Activated CD4-positive, alpha-beta T cell treated with anti-CD3 and anti-CD28 coated beads for 36 hours (primary cell): Measurements from ENCODE around the gene S1PR3. TPM values are rescaled to one million over a fixed set of nuclear protein-coding genes. Genes with fewer than 3 reads are reported as not detected.

Source experiments
- ATAC-seq: fragments of 200-7000 bp; cut with Tn5 transposase; one replicate; pipeline ENCODE4 v1.10.0; 2021; ENCODE audit warnings: mild to moderate bottlenecking, moderate library complexity
- CTCF ChIA-PET: fragments of 350-600 bp; sonication (Branson Sonifier 250); formaldehyde crosslinking; loops from one replicate; lab custom pipeline; 2021; ENCODE audit warnings: antibody characterized with exemption; lab: Charles Lee
- POLR2A ChIA-PET: fragments of 350-600 bp; sonication (Branson Sonifier 250); formaldehyde crosslinking; loops from one replicate; lab custom pipeline; 2021; ENCODE audit warnings: antibody characterized with exemption, inconsistent platforms; lab: Charles Lee
- DNase-seq: peaks from one replicate; pipeline ENCODE4 v3.0.0-alpha.2; 2020
- H3K27ac Mint-ChIP-seq: one replicate; pipeline ENCODE4 v1.8.0; 2021; ENCODE audit warnings: mixed read lengths
- H3K27me3 Mint-ChIP-seq: one replicate; pipeline ENCODE4 v1.8.0; 2021; ENCODE audit warnings: mixed read lengths
- H3K36me3 Mint-ChIP-seq: one replicate; pipeline ENCODE4 v1.8.0; 2021; ENCODE audit warnings: low read depth, mixed read lengths
- H3K4me1 Mint-ChIP-seq: one replicate; pipeline ENCODE4 v1.8.0; 2021; ENCODE audit warnings: mixed read lengths
- H3K4me3 Mint-ChIP-seq: one replicate; pipeline ENCODE4 v1.8.0; 2021; ENCODE audit warnings: mild to moderate bottlenecking, moderate library complexity, mixed read lengths
- H3K9me3 Mint-ChIP-seq: one replicate; pipeline ENCODE4 v1.8.0; 2021; ENCODE audit warnings: low read depth, mixed read lengths
- intact Hi-C, 2 experiments: fragments of 100-400 bp; cut with DNase I in 1 of 2; cut with micrococcal nuclease in 1 of 2; formaldehyde crosslinking; loops; one replicate each; pipeline versions ENCODE4 v1.14.2 to v1.15.1; 2022 to 2024; cut with DNase I, micrococcal nuclease
- total RNA-seq, 2 experiments: library from RNA; stranded (reverse); gene quantifications; one replicate each; pipeline ENCODE4 v1.2.3, GENCODE V29; 2021

Gene S1PR3
- total RNA-seq, 2 experiments from 2014 or later = 0.56 to 1.2 TPM

DNA sequence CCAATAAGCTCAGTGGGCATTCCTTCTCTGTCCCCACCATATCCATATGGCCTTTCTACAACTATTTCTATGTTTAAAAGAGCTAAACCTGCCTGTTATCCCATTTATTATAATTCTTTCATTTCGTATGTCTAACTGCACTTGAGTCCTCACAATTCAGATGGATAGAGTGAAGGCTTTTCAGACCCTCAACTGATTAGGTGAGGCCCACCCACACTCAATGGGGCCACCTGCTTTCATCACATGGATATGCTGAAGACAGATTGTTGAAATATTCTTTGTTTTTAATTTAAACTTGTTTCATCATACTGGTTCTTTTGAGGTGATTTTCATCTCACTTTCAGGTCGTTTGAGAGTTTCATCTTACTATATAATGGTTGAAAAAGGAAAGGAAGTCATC, 5.7 kb upstream of the S1PR3 start:
- DNase-seq (no peak), ATAC-seq (no peak)
- Mint-ChIP-seq H3K36me3 (no peaks in the 10 kb centered on the region), H3K27me3 (peaks cover 16% of the 10 kb centered on the region), H3K27ac (no peak overlapping the region), H3K9me3 (no peaks in the 10 kb centered on the region), H3K4me3 (no peak overlapping the region), H3K4me1 (peaks cover 35% of the 10 kb centered on the region)
- CTCF ChIA-PET = interaction anchor here (0.6 to 1.2 kb wide), 2 partner anchors 24 to 203 kb away, joined by 3 to 4 read pairs; no protein-coding TSS in a partner anchor
- POLR2A ChIA-PET = no interaction called here
- intact Hi-C loops = loop anchor here in 1 of 2 experiments (5.0 to 10.0 kb wide), 3 partner anchors 197 to 1611 kb away; no protein-coding TSS in a partner anchor

DNA sequence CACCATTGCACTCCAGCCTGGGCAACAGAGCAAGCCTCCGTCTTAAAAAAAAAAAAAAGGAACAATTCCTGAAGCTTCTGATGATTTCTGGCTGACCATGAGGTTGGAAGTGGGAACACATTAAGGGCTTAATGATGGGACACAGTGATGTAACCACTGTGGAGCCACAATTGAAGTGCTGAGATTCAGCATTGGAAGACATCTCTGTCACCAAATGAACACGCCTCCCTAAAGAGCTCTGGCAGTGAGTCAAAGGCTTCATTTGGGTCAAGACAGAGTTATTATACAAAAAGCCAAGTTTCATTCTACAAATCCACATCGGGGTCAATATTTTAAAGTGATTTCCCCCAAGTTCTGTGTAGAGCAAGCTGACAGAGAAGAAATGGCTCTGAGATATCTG, 4.5 kb upstream of the S1PR3 start:
- ATAC-seq (no peak), DNase-seq (no peak)
- CTCF ChIA-PET = interaction anchor here (1.2 kb wide), 1 partner anchor 23 kb away, joined by 3 read pairs; no protein-coding TSS in a partner anchor
- Mint-ChIP-seq H3K4me1 (peaks cover 36% of the 10 kb centered on the region), H3K4me3 (no peak overlapping the region), H3K36me3 (no peaks in the 10 kb centered on the region), H3K27ac (no peak overlapping the region), H3K27me3 (peaks cover 18% of the 10 kb centered on the region), H3K9me3 (no peaks in the 10 kb centered on the region)
- intact Hi-C loops = loop anchor here in 1 of 2 experiments (5.0 to 10.0 kb wide), 3 partner anchors 196 to 1612 kb away; no protein-coding TSS in a partner anchor
- POLR2A ChIA-PET = no interaction called here

DNA sequence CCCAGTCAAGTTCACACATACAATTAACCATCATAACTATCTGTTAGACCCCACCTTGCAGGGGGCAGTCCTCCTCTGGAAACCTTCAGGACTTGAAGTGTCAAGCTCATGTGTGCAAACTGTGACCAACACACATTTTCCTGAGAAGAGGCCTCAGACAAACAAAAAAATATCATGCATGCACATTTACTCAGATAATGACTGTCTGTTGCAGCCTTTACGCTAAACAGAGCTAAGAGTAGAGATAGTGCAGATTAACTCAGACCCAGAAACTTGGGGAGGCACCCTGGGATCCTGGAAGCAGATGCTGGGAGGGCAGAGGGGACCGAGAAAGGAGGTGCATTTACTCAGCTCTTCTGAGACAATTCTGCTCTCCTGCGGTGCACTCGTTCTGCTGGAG, 3.6 kb upstream of the S1PR3 start:
- no peak for ATAC-seq
- peaks cover 39% of the 10 kb centered on the region for H3K4me1 Mint-ChIP-seq
- DNase-seq = no peak
- H3K9me3 Mint-ChIP-seq = no peaks in the 10 kb centered on the region
- peaks cover 25% of the 10 kb centered on the region for H3K27me3 Mint-ChIP-seq
- CTCF ChIA-PET = interaction anchor here (1.9 kb wide), 1 partner anchor 13 kb away, joined by 7 read pairs; no protein-coding TSS in a partner anchor
- no peak overlapping the region for H3K4me3 Mint-ChIP-seq
- intact Hi-C loops = loop anchor here (2.0 to 10.0 kb wide), 6 partner anchors 37 to 1613 kb away; no protein-coding TSS in a partner anchor
- no peaks in the 10 kb centered on the region for H3K36me3 Mint-ChIP-seq
- H3K27ac Mint-ChIP-seq = no peak overlapping the region
- POLR2A ChIA-PET = no interaction called here

DNA sequence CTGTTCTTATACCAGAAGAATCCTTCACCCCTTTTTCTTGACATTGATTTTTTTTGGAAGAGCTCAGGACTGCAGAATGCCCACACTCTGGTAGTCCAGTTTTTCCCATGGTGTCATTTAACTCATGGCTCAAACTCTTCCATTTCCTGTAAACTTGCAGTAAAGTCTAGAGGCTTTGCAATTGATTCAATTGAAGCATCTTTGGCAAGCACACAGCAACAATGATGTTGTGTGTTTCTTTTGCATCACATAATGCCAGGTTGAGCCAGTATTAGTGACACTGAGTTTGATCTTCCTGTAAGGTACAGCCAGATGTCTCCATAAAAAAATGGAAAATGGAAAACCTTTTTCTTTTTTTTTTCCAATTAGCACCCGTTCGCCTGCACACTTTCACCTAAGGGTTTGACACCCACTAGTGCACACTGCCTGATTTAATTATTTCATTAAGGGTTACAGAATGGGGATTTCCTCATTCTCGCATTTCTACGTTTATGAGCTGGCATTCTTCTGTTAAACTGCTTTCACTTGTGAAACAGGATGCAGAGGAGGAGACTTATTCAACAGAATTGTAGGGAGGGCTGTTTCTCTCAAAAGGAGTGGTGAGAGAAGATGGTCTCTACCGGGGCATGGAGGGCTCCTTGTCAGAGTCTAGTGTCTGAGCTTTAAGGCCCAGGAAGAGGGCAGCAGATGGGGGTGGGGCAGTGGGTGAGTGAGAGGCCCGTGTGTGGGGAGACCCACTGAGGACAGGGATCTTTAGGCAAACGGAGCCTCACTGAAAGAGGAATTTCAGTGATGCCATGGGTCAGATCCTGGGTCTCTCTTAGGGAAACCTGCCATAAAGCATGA, 2.2 kb upstream of the S1PR3 start:
- DNase-seq = peak; percentile 33
- H3K27ac Mint-ChIP-seq = peak overlapping the region; percentile 67
- H3K9me3 Mint-ChIP-seq = no peaks in the 10 kb centered on the region
- ATAC-seq = peak; percentile 89
- H3K27me3 Mint-ChIP-seq = peaks cover 35% of the 10 kb centered on the region
- intact Hi-C loops = loop anchor here (1.0 to 10.0 kb wide), 7 partner anchors 38 to 1614 kb away; no protein-coding TSS in a partner anchor
- ChIA-PET POLR2A (no interaction called here), CTCF (interaction anchor here (1.0 to 1.9 kb wide), 2 partner anchors 11 to 12 kb away, joined by 7 read pairs; no protein-coding TSS in a partner anchor)
- H3K4me3 Mint-ChIP-seq = peak overlapping the region; percentile 39
- peaks cover 39% of the 10 kb centered on the region for H3K4me1 Mint-ChIP-seq
- no peaks in the 10 kb centered on the region for H3K36me3 Mint-ChIP-seq

DNA sequence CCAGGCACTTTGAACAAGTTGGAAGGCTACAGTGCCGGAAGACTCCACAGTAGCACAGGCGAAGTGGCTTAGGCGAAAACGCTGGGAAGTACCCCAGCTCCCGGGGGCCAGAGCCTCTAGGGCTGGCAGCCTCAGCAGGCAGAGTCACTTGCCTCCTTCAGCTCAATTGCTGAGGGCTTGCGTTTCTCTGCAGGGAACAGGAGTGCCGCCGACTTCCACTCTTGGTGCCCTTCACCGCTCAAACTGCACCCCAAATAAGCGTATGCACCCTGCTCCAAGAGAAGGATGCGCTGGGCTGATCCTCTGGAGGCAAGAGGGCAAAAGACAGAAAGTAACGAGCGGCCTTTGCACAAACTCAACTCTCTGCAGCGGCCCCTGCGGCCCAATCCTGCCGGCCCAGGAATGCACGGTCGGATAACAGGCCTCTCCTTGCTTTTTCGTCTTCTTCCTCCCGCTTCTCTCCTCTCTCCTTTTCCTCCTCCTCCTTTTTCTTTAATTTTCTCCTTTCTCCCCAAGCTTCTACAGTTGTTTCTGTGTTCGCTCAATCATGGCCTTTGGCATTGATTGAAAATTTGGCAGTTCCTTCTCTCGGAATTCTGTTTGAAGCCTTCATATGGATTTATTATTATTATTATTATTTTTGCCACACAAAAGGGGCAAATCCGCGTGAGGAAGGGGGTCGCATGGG, 1.1 kb upstream of the S1PR3 start:
- ChIA-PET POLR2A (no interaction called here), CTCF (interaction anchor here (0.6 kb wide), 1 partner anchor 760 kb away, joined by 3 read pairs; no protein-coding TSS in a partner anchor)
- ATAC-seq (no peak), DNase-seq (no peak)
- Mint-ChIP-seq H3K9me3 (no peaks in the 10 kb centered on the region), H3K4me1 (peaks cover 39% of the 10 kb centered on the region), H3K27ac (no peak overlapping the region), H3K36me3 (no peaks in the 10 kb centered on the region), H3K4me3 (no peak overlapping the region), H3K27me3 (peaks cover 42% of the 10 kb centered on the region)
- intact Hi-C loops = loop anchor here in 1 of 2 experiments (10.0 kb wide), 1 partner anchor 1015 kb away; the partner anchor contains the start of gene CDK20

DNA sequence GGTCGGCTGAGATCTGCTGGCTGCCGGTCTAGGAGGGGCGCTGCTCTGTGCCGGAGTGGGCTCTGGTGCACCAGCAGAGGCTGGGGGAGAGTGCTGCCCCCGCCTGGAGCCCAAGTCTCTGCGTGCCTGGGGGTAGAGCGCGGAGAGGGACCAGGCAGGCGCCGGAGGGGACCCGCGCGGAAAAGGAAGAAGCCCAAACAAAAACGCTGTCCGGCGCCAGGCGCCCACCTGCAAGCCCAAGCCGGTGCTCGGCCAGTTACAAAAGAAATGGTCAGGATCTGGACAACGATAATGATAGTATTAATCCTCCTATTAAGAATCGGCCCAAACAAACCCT, 571 bp upstream of the S1PR3 start:
- Mint-ChIP-seq H3K9me3 (no peaks in the 10 kb centered on the region), H3K27ac (no peak overlapping the region), H3K4me3 (peak overlapping the region; percentile 19), H3K36me3 (no peaks in the 10 kb centered on the region), H3K27me3 (peaks cover 42% of the 10 kb centered on the region), H3K4me1 (peaks cover 37% of the 10 kb centered on the region)
- CTCF ChIA-PET = interaction anchor here (0.6 kb wide), 1 partner anchor 759 kb away, joined by 3 read pairs; no protein-coding TSS in a partner anchor
- intact Hi-C loops = loop anchor here in 1 of 2 experiments (10.0 kb wide), 1 partner anchor 1016 kb away; the partner anchor contains the start of gene CDK20
- no peak for DNase-seq
- ATAC-seq = no peak
- POLR2A ChIA-PET = no interaction called here

DNA sequence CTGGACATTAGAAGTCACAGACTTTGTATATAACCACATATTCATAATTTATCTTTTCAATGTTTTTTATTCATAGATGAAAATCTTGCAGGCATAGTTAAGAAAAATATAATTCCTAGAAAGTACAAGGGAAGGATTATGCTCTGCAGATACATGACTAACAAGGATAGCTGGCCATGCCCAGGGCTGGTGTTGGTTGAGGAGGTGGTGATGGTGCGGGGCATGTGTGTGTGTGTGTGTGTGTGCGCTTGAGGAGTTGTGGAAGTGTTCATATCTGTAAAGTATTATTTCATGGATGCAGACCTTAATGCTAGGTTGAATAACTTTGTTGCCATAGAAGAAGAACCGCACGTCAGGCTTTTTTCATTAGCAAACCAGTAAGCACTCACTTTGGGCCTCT, 1.3 kb downstream of the S1PR3 start:
- Mint-ChIP-seq H3K27ac (no peak overlapping the region), H3K4me3 (no peak overlapping the region), H3K27me3 (peaks cover 38% of the 10 kb centered on the region), H3K36me3 (no peaks in the 10 kb centered on the region), H3K4me1 (peaks cover 28% of the 10 kb centered on the region), H3K9me3 (no peaks in the 10 kb centered on the region)
- ChIA-PET CTCF (interaction anchor here (0.8 to 0.9 kb wide), 2 partner anchors 16 to 1035 kb away, joined by 3 to 4 read pairs; no protein-coding TSS in a partner anchor), POLR2A (no interaction called here)
- DNase-seq (no peak), ATAC-seq (no peak)
- intact Hi-C loops = loop anchor here in 1 of 2 experiments (10.0 kb wide), 1 partner anchor 1018 kb away; the partner anchor contains the start of gene CDK20

DNA sequence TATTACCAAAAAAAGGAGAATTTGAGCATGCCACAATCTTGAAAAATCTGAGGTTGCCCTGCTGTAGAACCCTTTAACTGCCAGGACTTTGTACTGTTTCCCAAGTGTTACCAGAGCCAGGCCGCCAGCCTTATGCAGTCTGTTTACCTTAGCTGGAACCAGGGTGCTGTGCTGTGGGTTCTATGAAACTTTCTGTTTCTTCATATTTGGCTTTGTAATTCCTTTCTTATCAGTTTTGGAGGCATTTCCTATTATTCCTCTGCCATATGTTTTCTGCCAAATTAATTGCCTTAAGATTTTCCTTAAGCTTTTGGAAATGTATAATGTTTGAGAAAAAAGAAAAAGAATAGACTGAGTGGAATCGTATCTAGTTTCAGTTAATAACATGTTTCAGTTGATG, 2.1 kb downstream of the S1PR3 start:
- no peaks in the 10 kb centered on the region for H3K36me3 Mint-ChIP-seq
- CTCF ChIA-PET = no interaction called here
- peaks cover 36% of the 10 kb centered on the region for H3K27me3 Mint-ChIP-seq
- ATAC-seq (no peak), DNase-seq (no peak)
- no peak overlapping the region for H3K27ac Mint-ChIP-seq
- peaks cover 25% of the 10 kb centered on the region for H3K4me1 Mint-ChIP-seq
- intact Hi-C loops = loop anchor here in 1 of 2 experiments (10.0 kb wide), 1 partner anchor 1019 kb away; the partner anchor contains the start of gene CDK20
- no peaks in the 10 kb centered on the region for H3K9me3 Mint-ChIP-seq
- POLR2A ChIA-PET = no interaction called here
- no peak overlapping the region for H3K4me3 Mint-ChIP-seq

DNA sequence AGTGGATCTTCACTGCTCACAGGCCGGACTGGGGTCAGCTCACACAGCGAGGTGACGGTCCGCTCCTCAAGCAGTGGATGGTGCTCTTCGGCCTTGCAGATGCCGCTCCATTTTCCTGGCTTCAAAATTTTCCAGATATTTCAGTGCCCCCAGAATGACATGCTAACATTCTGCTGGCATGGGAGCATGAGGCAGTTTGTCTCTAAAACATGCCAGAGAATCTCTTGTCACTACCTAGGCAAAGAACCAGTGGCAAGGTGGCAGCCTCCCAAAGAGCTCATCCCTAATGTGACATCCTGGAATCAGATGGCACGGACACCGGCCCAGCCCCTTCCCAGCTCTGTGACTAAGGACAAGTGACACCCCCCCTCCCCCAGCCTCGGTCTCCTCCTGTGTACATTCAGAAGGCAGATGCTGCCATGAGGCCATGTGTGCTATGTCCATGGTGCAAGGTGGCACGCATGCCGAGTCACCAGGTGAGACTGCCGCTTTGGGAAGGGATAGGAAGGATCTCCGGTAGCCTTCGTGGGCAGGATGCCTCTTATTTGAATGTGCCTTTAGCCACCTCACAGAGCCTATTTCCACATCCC, 2.7 kb downstream of the S1PR3 start:
- Mint-ChIP-seq H3K36me3 (no peaks in the 10 kb centered on the region), H3K27ac (no peak overlapping the region), H3K4me3 (no peak overlapping the region), H3K27me3 (peaks cover 33% of the 10 kb centered on the region), H3K4me1 (peaks cover 19% of the 10 kb centered on the region), H3K9me3 (no peaks in the 10 kb centered on the region)
- ChIA-PET POLR2A (no interaction called here), CTCF (interaction anchor here (0.7 kb wide), 1 partner anchor 571 kb away, joined by 3 read pairs; no protein-coding TSS in a partner anchor)
- DNase-seq = no peak
- intact Hi-C loops = loop anchor here in 1 of 2 experiments (10.0 kb wide), 1 partner anchor 1019 kb away; the partner anchor contains the start of gene CDK20
- no peak for ATAC-seq

DNA sequence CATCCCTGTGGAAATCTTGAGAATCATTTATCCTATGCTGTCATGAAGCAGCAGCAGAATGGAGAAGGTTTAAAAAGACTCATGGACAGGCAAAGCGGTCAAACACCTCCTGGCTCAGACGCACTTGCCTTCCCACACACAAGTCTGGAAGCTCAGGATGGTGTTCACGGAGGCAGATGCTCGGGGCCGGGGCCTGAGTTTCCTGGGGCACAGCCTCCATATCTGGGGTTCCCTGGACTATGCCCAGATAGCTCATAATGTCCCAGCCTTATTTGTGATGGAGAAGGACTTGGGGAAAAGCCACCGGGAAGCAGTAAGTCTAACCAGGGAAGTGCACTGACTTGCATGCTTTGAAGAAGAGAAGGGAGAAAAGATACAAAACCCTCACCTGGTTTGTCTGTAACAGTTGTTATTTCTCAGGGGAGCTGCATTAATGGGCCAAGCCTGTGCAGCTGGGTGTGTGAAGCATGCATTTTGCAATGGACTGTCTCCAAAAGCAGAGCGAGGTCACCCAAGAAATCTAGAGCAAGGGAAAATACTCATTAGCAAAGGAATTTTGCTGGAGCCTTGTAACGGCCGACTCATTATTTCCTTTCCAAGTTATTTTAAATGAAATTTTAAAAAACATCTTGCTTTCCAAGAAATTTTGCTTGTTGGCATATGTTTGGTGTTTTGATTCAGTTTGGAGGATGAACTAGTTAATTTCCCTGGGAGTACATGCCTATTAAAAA, 3.4 kb downstream of the S1PR3 start:
- ChIA-PET CTCF (interaction anchor here (0.7 kb wide), 1 partner anchor 570 kb away, joined by 3 read pairs; no protein-coding TSS in a partner anchor), POLR2A (no interaction called here)
- Mint-ChIP-seq H3K9me3 (no peaks in the 10 kb centered on the region), H3K27me3 (peaks cover 33% of the 10 kb centered on the region), H3K36me3 (no peaks in the 10 kb centered on the region), H3K4me3 (no peak overlapping the region), H3K27ac (no peak overlapping the region), H3K4me1 (peaks cover 12% of the 10 kb centered on the region)
- DNase-seq (no peak), ATAC-seq (no peak)
- intact Hi-C loops = loop anchor here in 1 of 2 experiments (10.0 kb wide), 1 partner anchor 1020 kb away; the partner anchor contains the start of gene CDK20
